GM21576 (cell line): ENCODE data around the gene PDK1.
A peak's percentile ranks its signal among the peaks of the same experiment; 100 is the strongest.
"Not testable (repeated sequence)": the region's sequence is repeated elsewhere in the genome, so short reads cannot be mapped to it uniquely, and the experiment has no call there.

ENCODE experiments used
- ATAC-seq: cut with Tn5 transposase; IDR thresholded peaks from one replicate; pipeline ENCODE4 v1.9.1; 2021; ENCODE audit warnings: mild to moderate bottlenecking, moderate library complexity; ENCODE audit not compliant: unreplicated experiment

PDK1 gene

GRCh38 chr2:172552547-172553291, 3.2 kb upstream of the PDK1 start:
- no peak for ATAC-seq

GRCh38 chr2:172554352-172555271, 1.3 kb upstream of the PDK1 start:
- no peak for ATAC-seq

GRCh38 chr2:172555272-172555521, 693 bp upstream of the PDK1 start:
- peak; percentile 11 for ATAC-seq

- ATAC-seq = peak; percentile 68
Measured at GRCh38 chr2:172556284-172557033, 569 bp downstream of the PDK1 start.

GRCh38 chr2:172558372-172558771, 2.5 kb downstream of the PDK1 start:
- no peak for ATAC-seq

- no peak for ATAC-seq
Measured at GRCh38 chr2:172560721-172561120, 4.8 kb downstream of the PDK1 start.

GRCh38 chr2:172561270-172561669, 5.4 kb downstream of the PDK1 start:
- ATAC-seq = no peak

- ATAC-seq = no peak
Measured at GRCh38 chr2:172562298-172562697, 6.4 kb downstream of the PDK1 start.

- ATAC-seq = no peak
Measured at GRCh38 chr2:172564376-172564775, 8.5 kb downstream of the PDK1 start.

- no peak for ATAC-seq
Measured at GRCh38 chr2:172571245-172571644, 15.4 kb downstream of the PDK1 start.

GRCh38 chr2:172572981-172573380, 17.1 kb downstream of the PDK1 start:
- no peak for ATAC-seq

- no peak for ATAC-seq
Measured at GRCh38 chr2:172574965-172575364, 19.1 kb downstream of the PDK1 start.

GRCh38 chr2:172578054-172578453, 22.2 kb downstream of the PDK1 start:
- no peak for ATAC-seq

- ATAC-seq = no peak
Measured at GRCh38 chr2:172578860-172579512, 23.1 kb downstream of the PDK1 start.

GRCh38 chr2:172580544-172580943, 24.7 kb downstream of the PDK1 start:
- no peak for ATAC-seq

GRCh38 chr2:172582656-172583055, 26.8 kb downstream of the PDK1 start:
- ATAC-seq = no peak

GRCh38 chr2:172586245-172586891, 30.5 kb downstream of the PDK1 start:
- ATAC-seq = no peak

GRCh38 chr2:172587231-172587630, 31.3 kb downstream of the PDK1 start:
- ATAC-seq = not testable (repeated sequence)

GRCh38 chr2:172588931-172589330, 33.0 kb downstream of the PDK1 start:
- no peak for ATAC-seq

GRCh38 chr2:172591386-172591785, 35.5 kb downstream of the PDK1 start:
- ATAC-seq = not testable (repeated sequence)

GRCh38 chr2:172592190-172592589, 36.3 kb downstream of the PDK1 start:
- not testable (repeated sequence) for ATAC-seq
